Measurements from ENCODE around the gene SIGLEC11.
"Not testable (repeated sequence)": the region's sequence is repeated elsewhere in the genome, so short reads cannot be mapped to it uniquely, and the experiment has no call there.

SIGLEC11 gene

GRCh38 chr19:49981603-49982593, 20.9 kb upstream of the SIGLEC11 start:
- DNase-seq, result no peak

- DNase-seq, result no peak
Observed at GRCh38 chr19:49978324-49978723, 17.4 kb upstream of the SIGLEC11 start.

GRCh38 chr19:49977881-49978280, 16.9 kb upstream of the SIGLEC11 start:
- no peak for DNase-seq

GRCh38 chr19:49977076-49977475, 16.1 kb upstream of the SIGLEC11 start:
- DNase-seq, result no peak

- no peak for DNase-seq
Observed at GRCh38 chr19:49976496-49976895, 15.5 kb upstream of the SIGLEC11 start.

- no peak for DNase-seq
Observed at GRCh38 chr19:49975051-49975450, 14.1 kb upstream of the SIGLEC11 start.

GRCh38 chr19:49973987-49974386, 13.0 kb upstream of the SIGLEC11 start:
- no peak for DNase-seq

- DNase-seq, result no peak
Observed at GRCh38 chr19:49972841-49973240, 11.9 kb upstream of the SIGLEC11 start.

- no peak for DNase-seq
Observed at GRCh38 chr19:49971991-49972411, 11.0 kb upstream of the SIGLEC11 start.

GRCh38 chr19:49969355-49969754, 8.4 kb upstream of the SIGLEC11 start:
- not testable (repeated sequence) for DNase-seq

- DNase-seq, result no peak
Observed at GRCh38 chr19:49968279-49968922, 7.4 kb upstream of the SIGLEC11 start.

DNA sequence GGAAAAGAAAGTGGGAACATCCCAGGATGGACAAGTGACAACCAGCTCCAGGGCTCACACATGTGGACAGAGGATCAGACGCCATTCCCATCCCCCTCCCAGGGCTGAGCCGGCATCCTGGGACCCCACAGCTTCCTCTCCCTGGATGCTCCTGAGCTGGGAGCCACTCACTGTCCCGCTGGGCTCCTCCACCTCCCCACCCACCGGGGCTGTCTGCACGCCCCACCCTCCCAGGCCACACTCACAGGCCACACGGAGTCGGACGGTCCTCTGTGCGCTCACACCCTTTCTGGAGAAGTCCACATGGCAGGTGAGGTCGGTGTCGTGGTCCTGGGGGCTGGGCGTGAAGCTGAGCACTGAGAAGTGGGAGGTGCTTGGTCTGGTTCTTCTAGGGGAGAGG, 1.1 kb downstream of the SIGLEC11 start:
- DNase-seq, result not testable (repeated sequence)

GRCh38 chr19:49958596-49958995, 2.4 kb downstream of the SIGLEC11 start:
- DNase-seq, result not testable (repeated sequence)

DNA sequence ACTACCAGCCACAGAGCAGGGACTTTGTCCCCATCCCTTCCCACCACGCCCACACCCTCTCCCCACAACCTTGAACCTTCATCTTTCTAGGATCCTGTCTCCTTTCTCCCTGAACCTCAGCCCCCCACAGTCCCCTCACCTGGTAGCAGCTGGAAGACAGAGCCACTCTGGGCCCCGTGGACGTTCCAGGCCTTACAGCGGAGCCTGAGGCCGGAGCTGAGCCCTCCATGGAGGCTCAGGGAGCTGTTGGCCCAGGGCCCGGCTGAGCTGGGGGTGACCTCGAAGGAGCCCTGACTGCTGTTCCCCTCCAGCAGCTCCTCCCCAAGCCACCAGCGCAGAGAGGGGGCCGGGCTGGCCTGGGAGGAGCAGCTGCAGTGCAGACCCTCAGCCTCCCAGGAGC, 2.8 kb downstream of the SIGLEC11 start:
- DNase-seq, result not testable (repeated sequence)

DNA sequence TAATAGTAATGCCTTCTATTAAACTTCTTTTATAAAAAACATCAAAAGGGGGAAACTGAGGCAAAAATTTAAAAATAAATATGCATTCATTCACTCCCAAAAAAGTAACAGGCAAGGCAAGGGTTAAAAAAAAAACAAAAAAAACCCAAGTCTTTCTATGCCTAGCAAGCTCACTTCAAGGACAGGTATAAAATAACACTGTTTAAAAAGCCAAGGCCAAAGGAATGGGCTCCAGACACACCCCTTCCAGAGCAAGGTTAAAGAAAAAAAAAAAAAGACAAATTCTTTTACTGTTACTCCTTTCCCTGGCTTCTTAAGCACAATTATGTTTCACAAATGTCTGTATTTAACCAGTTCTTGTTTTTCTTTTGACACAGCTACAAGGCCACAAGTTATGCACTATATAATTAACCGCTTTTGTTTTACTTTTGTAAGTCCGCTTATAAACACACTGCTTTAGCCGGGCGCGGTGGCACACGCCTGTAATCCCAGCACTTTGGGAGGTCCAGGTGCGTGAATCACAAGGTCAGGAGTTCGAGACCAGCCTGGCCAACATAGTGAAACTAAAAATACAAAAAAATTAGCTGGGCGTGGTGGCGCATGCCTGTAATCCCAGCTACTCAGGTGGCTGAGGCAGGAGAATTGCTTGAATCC, 3.6 kb downstream of the SIGLEC11 start:
- DNase-seq, result no peak

GRCh38 chr19:49956115-49956495, 4.9 kb downstream of the SIGLEC11 start:
- DNase-seq, result no peak

GRCh38 chr19:49954933-49955332, 6.0 kb downstream of the SIGLEC11 start:
- no peak for DNase-seq

- DNase-seq, result no peak
Observed at GRCh38 chr19:49954092-49954829, 6.7 kb downstream of the SIGLEC11 start.

GRCh38 chr19:49953416-49953815, 7.6 kb downstream of the SIGLEC11 start:
- no peak for DNase-seq

DNA sequence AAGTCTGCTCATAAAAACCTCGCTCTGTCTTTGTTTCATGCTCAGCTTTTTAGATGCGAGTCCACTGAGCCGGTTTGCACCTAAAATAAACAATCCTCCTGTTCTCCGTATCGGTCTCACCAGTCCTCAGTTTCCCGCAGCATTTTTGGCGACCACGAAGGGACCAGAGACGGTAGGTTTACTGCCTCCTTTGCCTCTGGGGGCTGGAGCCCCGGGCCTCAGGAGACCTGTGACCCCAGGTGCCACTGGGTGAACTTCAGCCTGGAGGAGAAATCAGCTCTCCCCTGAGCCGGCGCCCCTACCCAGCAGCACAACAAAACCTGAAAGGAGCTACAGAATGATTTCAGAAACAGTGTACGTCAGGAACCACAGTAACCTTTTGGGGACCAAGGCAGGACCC, 8.1 kb downstream of the SIGLEC11 start:
- DNase-seq, result no peak

DNA sequence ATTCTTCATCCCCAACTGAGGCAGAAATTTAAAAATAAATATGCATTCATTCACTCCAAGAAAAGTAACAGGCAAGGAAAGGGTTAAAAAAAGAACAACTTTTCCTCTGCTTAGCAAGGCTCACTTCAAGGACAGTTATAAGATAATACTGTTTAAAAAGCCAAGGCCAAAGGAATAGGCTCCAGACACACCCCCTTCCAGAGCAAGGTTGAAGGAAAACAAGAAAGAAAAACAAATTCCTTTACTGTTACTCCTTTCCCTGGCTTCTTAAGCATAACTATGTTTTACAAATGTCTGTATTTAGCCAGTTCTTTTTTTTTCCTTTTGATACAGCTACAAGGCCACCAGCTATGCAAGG, 8.5 kb downstream of the SIGLEC11 start:
- no peak for DNase-seq

DNA sequence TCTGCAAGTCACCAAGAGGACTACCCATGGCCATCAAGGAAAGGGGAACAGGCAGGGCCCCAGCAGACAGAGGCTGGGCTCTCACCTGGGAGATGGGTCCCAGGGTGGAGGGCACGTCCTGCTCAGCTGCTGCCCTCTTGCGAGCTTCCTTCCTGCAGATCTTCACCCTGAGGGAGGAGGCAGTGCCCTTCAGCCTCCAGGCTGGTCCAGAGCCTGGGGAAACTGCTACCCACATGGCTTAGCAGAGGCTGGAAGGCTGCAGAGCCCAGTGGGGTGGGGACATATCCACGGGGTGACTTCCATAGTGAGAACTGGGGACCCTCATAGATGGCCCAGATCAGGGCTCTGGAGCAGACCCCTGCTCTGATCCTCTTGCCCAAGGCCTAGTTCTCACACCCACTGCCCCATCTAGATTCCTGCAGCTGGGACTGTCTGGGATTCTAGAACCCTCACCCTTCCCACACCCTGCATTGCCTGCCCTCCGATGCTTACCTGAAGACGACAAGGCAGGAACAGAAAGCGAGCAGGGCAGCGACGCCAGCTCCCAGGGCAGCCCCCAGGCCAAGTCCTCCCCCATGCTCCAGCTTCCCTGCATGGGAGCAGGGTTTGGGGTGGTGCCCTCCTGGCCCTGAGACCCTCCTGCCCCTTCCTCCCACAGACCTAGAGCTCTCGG, 9.0 kb downstream of the SIGLEC11 start:
- DNase-seq, result no peak

Measured in stimulated activated CD4-positive, alpha-beta T cell treated with anti-CD3 and anti-CD28 coated beads, Interleukin-15, amount 100 ng/mL, for 24 hours (primary cell).